Lung (tissue), 16 donors: ENCODE measurements around the gene HDAC1. TPM values are rescaled to one million over a fixed set of nuclear protein-coding genes. Genes with fewer than 3 reads are reported as not detected.

Experiments
- ATAC-seq: fragments of 200-7000 bp; cut with Tn5 transposase; one replicate; pipeline ENCODE4 v1.9.1; 2020; ENCODE audit warnings: moderate number of reproducible peaks; ENCODE audit not compliant: insufficient read depth, low FRiP score
- DNase-seq, 3 donors: peaks; one replicate each; pipeline ENCODE4 v3.0.0-alpha.2; 2013 to 2017
- H3K27ac ChIP-seq, 2 donors: one replicate each; pipeline ENCODE4 v1.5.1; 2013; ENCODE audit warnings: mild to moderate bottlenecking in 2 of 2, moderate library complexity in 2 of 2, control low read depth in 1 of 2, inconsistent platforms in 1 of 2, low read depth in 1 of 2, low read length in 1 of 2
- H3K27me3 ChIP-seq, 3 donors: one replicate each; pipeline ENCODE4 v1.5.1; 2013; ENCODE audit warnings: low read length in 2 of 3; ENCODE audit not compliant: control insufficient read depth in 3 of 3, insufficient read depth in 3 of 3
- H3K36me3 ChIP-seq, 4 donors: one replicate each; pipeline ENCODE4 v1.5.1; 2013; ENCODE audit warnings: low read length in 4 of 4, mild to moderate bottlenecking in 1 of 4, moderate library complexity in 1 of 4; ENCODE audit not compliant: control insufficient read depth in 4 of 4, insufficient read depth in 4 of 4
- H3K4me1 ChIP-seq, 5 donors: one replicate each; pipeline ENCODE4 v1.5.1; 2013; ENCODE audit warnings: low read length in 5 of 5, mild to moderate bottlenecking in 2 of 5, moderate library complexity in 1 of 5; ENCODE audit not compliant: control insufficient read depth in 5 of 5, insufficient read depth in 5 of 5
- H3K4me3 ChIP-seq: one replicate; pipeline ENCODE4 v1.5.1; 2013; ENCODE audit warnings: mild to moderate bottlenecking, control low read depth, moderate library complexity
- H3K9ac ChIP-seq, 2 donors: one replicate each; pipeline ENCODE4 v1.5.1; 2013; ENCODE audit warnings: low read length in 2 of 2, control low read depth in 1 of 2; ENCODE audit not compliant: insufficient read depth in 1 of 2
- H3K9me3 ChIP-seq, 4 donors: one replicate each; pipeline ENCODE4 v1.5.1; 2013; ENCODE audit warnings: low read length in 3 of 4, mild to moderate bottlenecking in 1 of 4, moderate library complexity in 1 of 4; ENCODE audit not compliant: control insufficient read depth in 4 of 4, insufficient read depth in 3 of 4
- WGBS, 2 donors: extraction: QIAGEN DNeasy Blood & Tissue Kit; methylation state at CpG; one replicate each; pipeline ENCODE4 v1.1.7; 2013; 5-methylcytosine and 5-hydroxymethylcytosine counted together
- long read RNA-seq, 5 donors: transcript quantifications; one replicate each; lab custom pipeline, GENCODE V29; 2026
- polyA plus RNA-seq, 2 donors: library from polyadenylated mRNA; stranded (reverse); fragments of 200-250 nt; gene quantifications; one replicate each; pipeline ENCODE4 v1.2.1, GENCODE V29; 2013
- total RNA-seq, 2 donors: library from RNA; depleted of rRNA in 1 of 2; stranded (reverse); fragments of >200 nt in 1 of 2; gene quantifications; one replicate each; pipeline ENCODE4 v1.2.1, GENCODE V29; 2014 to 2021
- TF ChIP-seq, protein P1 (sequence below): IDR thresholded peaks from 2 replicates; pipeline ENCODE4 v1.5.1; 2012; ENCODE audit warnings: mild to moderate bottlenecking; ENCODE audit errors: control extremely low read depth, extremely low read depth
- donor health status: control.
- donor health status: control.
- donor health status: Bipolar disorder and iron deficiency.
- donor health status: healthy.
- donor health status: DM: yes; HTN: yes; CAD: no.

Gene HDAC1
- total RNA-seq = 10 to 100 TPM; 66.2 to 90.4 TPM
- polyA plus RNA-seq = 10 to 100 TPM; 47.3 to 78.8 TPM
- long read RNA-seq, donor 1, transcript HDAC1-201 (14 exons, 2,124 nt) = major isoform, 30 of 90 reads
- long read RNA-seq, donor 1, transcript HDAC1-203 (5 exons, 895 nt) = minor isoform, 5 of 90 reads
- long read RNA-seq, donor 1, partial matches to known transcripts = 52 of 90 reads
- long read RNA-seq, donor 1, other reads (novel, unspliced or antisense) = 0 of 90 reads
- long read RNA-seq, donor 2, transcript HDAC1-201 (14 exons, 2,124 nt) = major isoform, 11 of 26 reads
- long read RNA-seq, donor 2, partial matches to known transcripts = 13 of 26 reads
- long read RNA-seq, donor 2, other reads (novel, unspliced or antisense) = 0 of 26 reads
- long read RNA-seq, donor 3, transcript HDAC1-201 (14 exons, 2,124 nt) = major isoform, 12 of 298 reads
- long read RNA-seq, donor 3, partial matches to known transcripts = 267 of 298 reads
- long read RNA-seq, donor 3, other reads (novel, unspliced or antisense) = 12 of 298 reads
- long read RNA-seq, donor 4, transcript HDAC1-201 (14 exons, 2,124 nt) = major isoform, 7 of 19 reads
- long read RNA-seq, donor 4, partial matches to known transcripts = 9 of 19 reads
- long read RNA-seq, donor 4, other reads (novel, unspliced or antisense) = 0 of 19 reads
- long read RNA-seq, donor 5, transcript HDAC1-201 (14 exons, 2,124 nt) = major isoform, 32 of 856 reads
- long read RNA-seq, donor 5, transcript HDAC1-203 (5 exons, 895 nt) = minor isoform, 5 of 856 reads
- long read RNA-seq, donor 5, partial matches to known transcripts = 784 of 856 reads
- long read RNA-seq, donor 5, other reads (novel, unspliced or antisense) = 31 of 856 reads

GRCh38 chr1:32291708-32292538 lies at the start of gene HDAC1:
TSS of gene HDAC1 (plus strand) at chr1:32292083. CDS start at chr1:32292170, 87 bp downstream.
- ATAC-seq (peak; percentile 98), DNase-seq (peak; percentile 96 to 98 (median 97))
- Histone ChIP-seq H3K9me3 (no peaks in the 10 kb centered on the region), H3K9ac (peak within 1 kb of the TSS; percentile 69 to 90), H3K4me1 (peaks cover 0 to 6% (median 0%) of the 10 kb centered on the region in 5 donors), H3K27me3 (no peaks in the 10 kb centered on the region), H3K27ac (peak within 1 kb of the TSS; percentile 88 to 92), H3K36me3 (peaks cover 0 to 3% (median 0%) of the 10 kb centered on the region in 4 donors), H3K4me3 (peak within 1 kb of the TSS; percentile 83)
- 0% methylated on average over 63 to 67 of the region's 67 CpGs for WGBS, 2 donors
- TF ChIP-seq, protein P1, sequence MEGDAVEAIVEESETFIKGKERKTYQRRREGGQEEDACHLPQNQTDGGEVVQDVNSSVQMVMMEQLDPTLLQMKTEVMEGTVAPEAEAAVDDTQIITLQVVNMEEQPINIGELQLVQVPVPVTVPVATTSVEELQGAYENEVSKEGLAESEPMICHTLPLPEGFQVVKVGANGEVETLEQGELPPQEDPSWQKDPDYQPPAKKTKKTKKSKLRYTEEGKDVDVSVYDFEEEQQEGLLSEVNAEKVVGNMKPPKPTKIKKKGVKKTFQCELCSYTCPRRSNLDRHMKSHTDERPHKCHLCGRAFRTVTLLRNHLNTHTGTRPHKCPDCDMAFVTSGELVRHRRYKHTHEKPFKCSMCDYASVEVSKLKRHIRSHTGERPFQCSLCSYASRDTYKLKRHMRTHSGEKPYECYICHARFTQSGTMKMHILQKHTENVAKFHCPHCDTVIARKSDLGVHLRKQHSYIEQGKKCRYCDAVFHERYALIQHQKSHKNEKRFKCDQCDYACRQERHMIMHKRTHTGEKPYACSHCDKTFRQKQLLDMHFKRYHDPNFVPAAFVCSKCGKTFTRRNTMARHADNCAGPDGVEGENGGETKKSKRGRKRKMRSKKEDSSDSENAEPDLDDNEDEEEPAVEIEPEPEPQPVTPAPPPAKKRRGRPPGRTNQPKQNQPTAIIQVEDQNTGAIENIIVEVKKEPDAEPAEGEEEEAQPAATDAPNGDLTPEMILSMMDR = no peak

DNA sequence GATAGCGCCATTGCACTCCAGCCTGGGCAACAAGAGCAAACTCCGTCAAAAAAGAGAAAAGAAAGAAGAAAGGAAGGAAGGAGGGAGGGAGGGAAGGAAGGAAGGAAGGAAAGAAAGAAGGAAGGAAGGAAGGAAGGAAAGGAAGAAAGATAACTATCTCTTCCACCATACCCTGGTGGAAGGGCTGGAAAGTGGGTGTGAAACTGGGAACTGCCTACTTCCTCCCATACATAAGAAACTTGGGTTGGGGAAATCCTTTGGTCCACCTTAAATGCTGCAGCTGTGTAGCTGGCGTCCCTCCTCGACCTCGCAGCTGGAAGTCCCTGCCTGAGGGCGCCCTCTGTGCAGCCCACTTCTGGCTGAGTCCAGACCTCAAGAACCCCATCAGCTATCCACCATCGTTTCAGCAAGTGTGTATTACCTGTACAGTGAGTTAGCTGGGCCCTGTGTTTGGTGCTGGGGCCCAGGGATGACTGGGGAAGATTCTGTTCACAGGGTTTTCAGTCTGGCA lies 49.5 kb upstream of the HDAC1 start:
- peaks cover 0 to 33% (median 2%) of the 10 kb centered on the region in 5 donors for H3K4me1 ChIP-seq
- 27 to 33% methylated on average over 7 of the region's 7 CpGs for WGBS, 2 donors
- H3K27me3 ChIP-seq = no peaks in the 10 kb centered on the region
- no peak overlapping the region for H3K4me3 ChIP-seq
- no peak overlapping the region for H3K9ac ChIP-seq
- DNase-seq (peak; percentile 46 to 78 (median 71)), ATAC-seq (no peak)
- H3K27ac ChIP-seq = peak overlapping the region in 1 of 2 donors; percentile 43
- no peaks in the 10 kb centered on the region for H3K9me3 ChIP-seq
- no peaks in the 10 kb centered on the region for H3K36me3 ChIP-seq
- TF ChIP-seq, protein P1 = no peak

GRCh38 chr1:32246888-32247273 lies 45.0 kb upstream of the HDAC1 start, which contains the start of gene FAM167B:
TSS of gene FAM167B (plus strand) at chr1:32247222. CDS start at chr1:32247422, 200 bp downstream.
- Histone ChIP-seq H3K27ac (peak within 1 kb of the TSS; percentile 51 to 79), H3K36me3 (no peaks in the 10 kb centered on the region), H3K4me3 (peak within 1 kb of the TSS; percentile 5), H3K9me3 (no peaks in the 10 kb centered on the region), H3K27me3 (no peaks in the 10 kb centered on the region), H3K9ac (no peak within 1 kb of the TSS), H3K4me1 (peaks cover 0 to 20% (median 0%) of the 10 kb centered on the region in 5 donors)
- TF ChIP-seq, protein P1 = no peak
- DNase-seq = peak in 2 of 3 donors; percentile 40 to 69
- no peak for ATAC-seq
- 45 to 63% methylated on average over 3 of the region's 3 CpGs for WGBS, 2 donors
